Uterus (tissue), 4 donors: ENCODE measurements around the gene LRP8. TPM values are rescaled to one million over a fixed set of nuclear protein-coding genes. Genes with fewer than 3 reads are reported as not detected.

Experiments
- DNase-seq, 2 donors: peaks; one replicate each; pipeline ENCODE4 v3.0.0-alpha.2; 2019 to 2020
- H3K27ac ChIP-seq, 2 donors: fragments of 200-600 bp; sonication (generic); 1 replicate in 1 of 2; 2 replicates in 1 of 2; pipeline ENCODE4 v1.5.1; 2016 to 2018
- H3K27me3 ChIP-seq, 2 donors: fragments of 200-600 bp; sonication (generic); one replicate each; pipeline ENCODE4 v1.5.1; 2018 to 2019; ENCODE audit warnings: control low read depth in 1 of 2
- H3K36me3 ChIP-seq, 2 donors: fragments of 200-600 bp; sonication (generic); one replicate each; pipeline ENCODE4 v1.5.1; 2019; ENCODE audit warnings: control low read depth in 1 of 2
- H3K4me1 ChIP-seq, 2 donors: fragments of 200-600 bp; sonication (generic); one replicate each; pipeline ENCODE4 v1.5.1; 2018 to 2019; ENCODE audit warnings: control low read depth in 1 of 2
- H3K4me3 ChIP-seq, 2 donors: fragments of 200-600 bp; sonication (generic); 1 replicate in 1 of 2; 2 replicates in 1 of 2; pipeline ENCODE4 v1.5.1; 2018 to 2019; ENCODE audit warnings: mild to moderate bottlenecking in 1 of 2
- H3K9me3 ChIP-seq, 2 donors: fragments of 200-600 bp; sonication (generic); one replicate each; pipeline ENCODE4 v1.5.1; 2019; ENCODE audit warnings: control low read depth in 1 of 2
- POLR2A ChIP-seq, 2 donors: fragments of 450-650 bp; IDR thresholded peaks; one replicate each; pipeline ENCODE4 v1.6.1; 2016; ENCODE audit warnings: antibody characterized with exemption in 2 of 2, mild to moderate bottlenecking in 1 of 2, moderate library complexity in 1 of 2
- intact Hi-C: fragments of 100-400 bp; cut with DNase I; formaldehyde crosslinking; loops from one replicate; pipeline ENCODE4 v1.15.1; 2023; ENCODE audit warnings: low total_unique reads
- total RNA-seq, 4 donors: library from RNA; depleted of rRNA in 3 of 4; stranded (reverse); fragments of >200 nt in 3 of 4; gene quantifications; one replicate each; pipeline versions ENCODE4 v1.1.0 to v1.2.4, GENCODE V29; 2014 to 2023
- TF ChIP-seq, protein P1 (sequence below), 4 experiments: fragments of 200-600 bp in 2 of 4; fragments of 450-650 bp in 2 of 4; sonication (generic) in 2 of 4; IDR thresholded peaks; one replicate each; pipeline ENCODE4 v1.5.1; 2016 to 2019; ENCODE audit warnings: antibody characterized with exemption in 4 of 4, mild to moderate bottlenecking in 2 of 4, moderate library complexity in 1 of 4
- donor health status: DM: yes; HTN: yes; CAD: no.

LRP8 gene
- total RNA-seq, 4 donors from 2014 or later: 1.5 to 15.3 (median 8.5) TPM

GRCh38 chr1:53270873-53271272 is 57.0 kb downstream of the LRP8 start:
- TF ChIP-seq, protein P1, sequence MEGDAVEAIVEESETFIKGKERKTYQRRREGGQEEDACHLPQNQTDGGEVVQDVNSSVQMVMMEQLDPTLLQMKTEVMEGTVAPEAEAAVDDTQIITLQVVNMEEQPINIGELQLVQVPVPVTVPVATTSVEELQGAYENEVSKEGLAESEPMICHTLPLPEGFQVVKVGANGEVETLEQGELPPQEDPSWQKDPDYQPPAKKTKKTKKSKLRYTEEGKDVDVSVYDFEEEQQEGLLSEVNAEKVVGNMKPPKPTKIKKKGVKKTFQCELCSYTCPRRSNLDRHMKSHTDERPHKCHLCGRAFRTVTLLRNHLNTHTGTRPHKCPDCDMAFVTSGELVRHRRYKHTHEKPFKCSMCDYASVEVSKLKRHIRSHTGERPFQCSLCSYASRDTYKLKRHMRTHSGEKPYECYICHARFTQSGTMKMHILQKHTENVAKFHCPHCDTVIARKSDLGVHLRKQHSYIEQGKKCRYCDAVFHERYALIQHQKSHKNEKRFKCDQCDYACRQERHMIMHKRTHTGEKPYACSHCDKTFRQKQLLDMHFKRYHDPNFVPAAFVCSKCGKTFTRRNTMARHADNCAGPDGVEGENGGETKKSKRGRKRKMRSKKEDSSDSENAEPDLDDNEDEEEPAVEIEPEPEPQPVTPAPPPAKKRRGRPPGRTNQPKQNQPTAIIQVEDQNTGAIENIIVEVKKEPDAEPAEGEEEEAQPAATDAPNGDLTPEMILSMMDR (IDR thresholded peaks at IDR 0.05): no peak
- no peak for TF ChIP-seq POLR2A (IDR thresholded peaks at IDR 0.05)

DNA sequence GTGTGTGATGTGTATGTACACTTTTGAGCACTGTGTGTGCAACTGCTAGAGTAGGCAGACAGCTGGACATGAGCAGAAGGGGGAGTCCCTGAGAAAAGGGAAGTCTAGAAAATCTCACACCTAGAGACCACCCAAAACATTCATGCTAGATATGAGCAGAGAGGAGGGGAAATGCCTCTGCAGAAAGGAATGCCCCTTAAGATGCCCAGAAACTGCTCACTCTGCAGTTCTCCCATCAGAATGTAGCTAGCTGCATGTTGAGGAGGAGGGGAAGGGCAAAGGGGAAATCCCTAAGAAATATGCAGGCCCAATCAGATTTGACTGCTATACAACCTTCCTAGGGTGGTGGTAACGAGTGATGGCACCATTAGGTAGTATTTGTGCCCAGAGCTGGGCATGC is 57.8 kb downstream of the LRP8 start:
- Histone ChIP-seq H3K4me1 (no peaks in the 10 kb centered on the region), H3K9me3 (no peaks in the 10 kb centered on the region), H3K27me3 (no peaks in the 10 kb centered on the region), H3K36me3 (no peaks in the 10 kb centered on the region), H3K4me3 (no peak overlapping the region), H3K27ac (no peak overlapping the region)
- intact Hi-C loops: no loop called here
- TF ChIP-seq, protein P1 (IDR thresholded peaks at IDR 0.05): no peak
- TF ChIP-seq POLR2A (IDR thresholded peaks at IDR 0.05): no peak
- no peak for DNase-seq

More at GRCh38 chr1:53270873-53271272, 57.0 kb downstream of the LRP8 start:
- no peak overlapping the region for H3K4me3 ChIP-seq
- no peak for DNase-seq
- H3K36me3 ChIP-seq: no peaks in the 10 kb centered on the region
- no peaks in the 10 kb centered on the region for H3K9me3 ChIP-seq
- H3K27me3 ChIP-seq: no peaks in the 10 kb centered on the region
- intact Hi-C loops: no loop called here
- no peak overlapping the region for H3K27ac ChIP-seq
- H3K4me1 ChIP-seq: no peaks in the 10 kb centered on the region

DNA sequence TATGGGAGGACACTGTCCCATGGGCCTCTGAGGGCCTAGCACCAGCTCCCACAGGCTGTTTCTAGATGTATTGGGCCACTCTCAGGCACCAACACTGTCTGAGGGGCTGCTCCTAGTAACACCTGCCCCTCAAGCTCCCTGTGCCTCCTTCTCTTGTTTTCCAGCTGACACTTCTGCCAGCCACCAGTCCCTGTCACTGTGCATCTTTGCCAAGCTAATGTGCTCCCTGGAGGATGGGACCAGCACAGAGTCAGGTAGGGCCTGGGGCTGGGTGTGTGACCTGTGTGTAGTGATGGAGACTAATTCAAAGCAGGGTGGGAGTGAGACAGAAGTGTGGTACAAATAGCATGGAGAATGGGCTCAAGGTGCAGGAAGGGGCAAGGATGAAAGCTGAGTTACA is 60.1 kb downstream of the LRP8 start:
- H3K36me3 ChIP-seq: no peaks in the 10 kb centered on the region

GRCh38 chr1:53266038-53266437 is 61.8 kb downstream of the LRP8 start:
- H3K36me3 ChIP-seq: no peaks in the 10 kb centered on the region
- no peak overlapping the region for H3K4me3 ChIP-seq
- no peaks in the 10 kb centered on the region for H3K9me3 ChIP-seq
- H3K27ac ChIP-seq: no peak overlapping the region
- intact Hi-C loops: no loop called here
- no peak for DNase-seq
- H3K4me1 ChIP-seq: no peaks in the 10 kb centered on the region
- no peaks in the 10 kb centered on the region for H3K27me3 ChIP-seq
- TF ChIP-seq POLR2A (IDR thresholded peaks at IDR 0.05): no peak
- TF ChIP-seq, protein P1 (IDR thresholded peaks at IDR 0.05): no peak

More for the DNA sequence above, 60.1 kb downstream of the LRP8 start:
- no peaks in the 10 kb centered on the region for H3K4me1 ChIP-seq
- no peak overlapping the region for H3K27ac ChIP-seq
- no peak overlapping the region for H3K4me3 ChIP-seq
- no peak for TF ChIP-seq POLR2A (IDR thresholded peaks at IDR 0.05)
- TF ChIP-seq, protein P1 (IDR thresholded peaks at IDR 0.05): no peak
- H3K27me3 ChIP-seq: no peaks in the 10 kb centered on the region
- intact Hi-C loops: no loop called here
- no peak for DNase-seq
- no peaks in the 10 kb centered on the region for H3K9me3 ChIP-seq

GRCh38 chr1:53265581-53265980 is 62.3 kb downstream of the LRP8 start:
- Histone ChIP-seq H3K4me1 (no peaks in the 10 kb centered on the region), H3K9me3 (no peaks in the 10 kb centered on the region), H3K4me3 (no peak overlapping the region), H3K36me3 (no peaks in the 10 kb centered on the region), H3K27me3 (no peaks in the 10 kb centered on the region), H3K27ac (no peak overlapping the region)
- intact Hi-C loops: no loop called here
- TF ChIP-seq, protein P1 (IDR thresholded peaks at IDR 0.05): no peak
- TF ChIP-seq POLR2A (IDR thresholded peaks at IDR 0.05): no peak
- no peak for DNase-seq
